Measurements from ENCODE around the gene MVK.

Gene MVK

GRCh38 chr12:109563291-109564284 lies 10.0 kb upstream of the MVK start:
- in situ Hi-C loops (cut with HindIII; ENCODE audit: low sequenced_read_pairs): no loop called here

- in situ Hi-C loops (cut with HindIII; ENCODE audit: low sequenced_read_pairs): no loop called here
These were observed 7.2 kb upstream of the MVK start for GRCh38 chr12:109566424-109566823.

DNA sequence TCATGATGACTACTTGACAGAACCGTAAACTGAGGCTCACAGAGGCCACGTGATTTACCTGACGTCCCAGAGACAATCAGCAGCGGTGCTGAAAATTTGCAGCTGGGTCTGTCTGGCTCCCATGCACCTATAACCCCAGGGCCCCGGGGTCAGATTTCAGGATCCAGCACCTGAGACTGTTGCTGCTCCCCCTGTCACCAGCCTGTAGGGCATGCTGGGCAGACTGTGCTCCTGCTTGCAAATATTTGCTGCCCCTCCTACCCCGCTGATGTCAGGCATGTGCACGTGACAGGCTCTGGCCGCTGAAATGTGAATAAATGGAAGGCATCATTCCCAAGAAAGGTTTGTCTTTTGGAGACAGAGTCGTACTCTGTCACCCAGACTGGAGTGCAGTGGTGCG lies 6.3 kb upstream of the MVK start:
- in situ Hi-C loops (cut with HindIII; ENCODE audit: low sequenced_read_pairs): no loop called here

DNA sequence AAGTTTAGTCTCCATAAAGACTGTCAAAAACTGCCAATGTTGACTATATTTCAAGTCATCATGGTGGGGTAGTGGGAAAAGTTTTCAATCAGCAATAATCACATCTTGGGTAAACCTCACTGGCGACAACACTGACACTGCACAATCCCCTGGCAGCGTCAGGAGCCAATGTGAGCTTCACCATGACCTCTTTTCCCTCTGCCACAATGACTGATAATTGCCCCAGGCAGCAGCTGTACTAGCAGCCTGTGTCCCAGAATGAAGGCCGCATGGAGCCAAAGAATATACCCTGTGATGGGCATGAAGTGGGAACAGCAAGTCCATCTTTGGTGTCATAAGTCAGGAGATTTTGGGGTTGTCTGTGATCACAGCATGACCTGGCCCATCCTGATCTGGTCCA lies 5.6 kb upstream of the MVK start:
- in situ Hi-C loops (cut with HindIII; ENCODE audit: low sequenced_read_pairs): no loop called here

- in situ Hi-C loops (cut with HindIII; ENCODE audit: low sequenced_read_pairs): no loop called here
These were observed 5.1 kb upstream of the MVK start for GRCh38 chr12:109568486-109568885.

GRCh38 chr12:109571773-109572505 lies 1.7 kb upstream of the MVK start:
- in situ Hi-C loops (cut with HindIII; ENCODE audit: low sequenced_read_pairs): no loop called here

DNA sequence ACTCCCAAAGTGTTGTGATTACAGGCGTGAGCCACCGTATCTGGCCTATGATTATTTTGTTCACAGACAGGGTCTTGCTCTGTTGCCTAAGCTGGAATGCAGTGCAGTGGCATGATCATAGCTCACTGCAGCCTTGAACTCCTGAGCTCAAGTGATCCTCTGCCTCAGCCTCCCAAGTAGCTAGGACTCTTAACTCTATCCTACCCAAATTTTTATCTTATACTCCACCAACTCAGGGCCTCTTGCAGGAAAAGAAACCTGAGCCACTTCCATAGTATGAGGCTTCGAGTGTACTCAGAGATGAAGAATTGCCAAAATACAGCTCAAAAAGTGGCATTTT lies 1.1 kb upstream of the MVK start:
- in situ Hi-C loops (cut with HindIII; ENCODE audit: low sequenced_read_pairs): no loop called here

DNA sequence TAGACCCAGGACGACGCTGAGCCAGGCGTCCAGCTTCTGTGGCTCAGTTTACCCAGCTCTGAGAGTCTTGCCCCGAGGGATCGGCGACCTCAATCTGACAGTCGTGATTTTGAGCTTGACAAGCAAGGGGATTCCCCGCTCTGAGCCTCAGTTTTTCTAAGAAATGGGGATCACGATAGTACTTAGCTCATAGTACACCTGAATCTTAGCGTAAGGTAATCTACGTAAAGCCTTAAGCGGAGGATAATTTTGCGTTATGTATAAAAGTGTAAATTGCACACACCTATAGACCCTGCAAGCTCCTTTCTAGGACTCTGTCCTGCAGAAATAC lies 285 bp downstream of the MVK start:
- in situ Hi-C loops (cut with HindIII; ENCODE audit: low sequenced_read_pairs): no loop called here

DNA sequence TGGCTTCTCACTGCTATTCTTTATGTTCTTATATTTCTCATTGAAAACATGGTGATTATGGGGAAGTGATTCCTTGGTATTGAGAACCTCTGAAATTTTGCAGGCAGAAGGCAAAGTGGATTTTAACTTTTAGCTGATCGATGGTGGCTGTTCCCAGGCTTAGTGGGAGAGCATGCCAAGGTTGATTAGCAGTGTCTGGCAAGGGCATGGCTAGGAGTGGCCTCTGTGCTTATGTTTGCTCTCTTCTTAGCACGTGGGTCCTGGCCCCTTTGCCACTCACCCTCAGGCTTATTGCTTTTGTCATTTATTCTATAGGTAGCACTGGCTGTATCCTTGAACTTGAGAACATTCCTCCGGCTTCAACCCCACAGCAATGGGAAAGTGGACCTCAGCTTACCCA lies 2.1 kb downstream of the MVK start:
- in situ Hi-C loops (cut with HindIII; ENCODE audit: low sequenced_read_pairs): no loop called here

DNA sequence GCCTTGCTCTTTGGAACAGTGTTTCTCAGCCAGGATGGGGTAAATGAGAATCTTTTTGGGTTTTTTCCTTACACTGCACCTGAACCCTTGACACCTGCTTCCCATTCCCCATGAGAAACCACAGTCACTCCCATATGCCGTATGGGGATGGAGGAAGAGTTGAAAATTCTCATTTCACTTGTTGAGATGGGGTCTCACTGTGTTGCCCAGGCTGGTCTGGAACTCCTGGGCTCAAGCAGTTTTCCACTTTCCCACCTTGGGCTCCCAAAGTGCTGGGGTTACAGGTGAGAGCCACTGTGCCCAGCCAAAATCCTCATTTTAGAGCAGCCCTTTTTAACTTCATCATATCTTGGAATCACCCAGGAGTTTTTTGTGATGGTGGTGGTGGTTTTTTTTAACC lies 3.7 kb downstream of the MVK start:
- in situ Hi-C loops (cut with HindIII; ENCODE audit: low sequenced_read_pairs): no loop called here

GRCh38 chr12:109578330-109578927 lies 4.8 kb downstream of the MVK start:
- in situ Hi-C loops (cut with HindIII; ENCODE audit: low sequenced_read_pairs): no loop called here

- in situ Hi-C loops (cut with HindIII; ENCODE audit: low sequenced_read_pairs): no loop called here
These were observed 6.0 kb downstream of the MVK start for GRCh38 chr12:109579639-109580038.

- in situ Hi-C loops (cut with HindIII; ENCODE audit: low sequenced_read_pairs): no loop called here
These were observed 6.7 kb downstream of the MVK start for GRCh38 chr12:109580272-109580671.

DNA sequence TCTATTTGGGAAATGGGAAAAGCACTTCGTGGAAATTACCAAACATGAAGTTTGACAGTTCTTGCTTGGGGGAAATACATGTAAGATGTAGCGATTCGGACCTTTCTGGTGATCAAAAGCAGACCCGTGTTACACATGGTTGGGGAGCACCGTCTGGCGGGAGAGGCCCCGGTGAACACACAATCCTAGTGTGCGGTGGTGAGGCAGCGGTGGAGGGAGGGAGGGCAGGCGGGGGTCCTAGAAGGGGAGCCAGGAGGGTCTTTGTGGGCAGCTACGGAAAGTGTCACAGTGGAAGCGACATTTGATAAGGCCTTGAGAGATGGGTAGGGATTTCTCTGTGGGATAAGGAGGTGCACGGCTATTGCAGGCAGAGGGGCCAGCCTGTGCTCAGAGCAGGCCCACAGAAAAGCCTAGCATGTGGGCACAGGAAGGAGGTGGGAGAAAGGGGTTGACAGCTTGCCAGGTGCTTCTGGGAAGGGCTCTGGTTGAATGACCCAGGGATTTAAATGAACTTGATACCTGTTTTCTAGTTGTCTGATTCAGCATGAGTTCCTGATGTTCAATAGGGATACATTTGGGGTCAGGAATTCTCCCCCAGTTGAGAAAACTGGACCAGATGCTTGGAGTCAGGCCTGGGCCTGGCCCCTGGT lies 7.2 kb downstream of the MVK start:
- in situ Hi-C loops (cut with HindIII; ENCODE audit: low sequenced_read_pairs): no loop called here

- in situ Hi-C loops (cut with HindIII; ENCODE audit: low sequenced_read_pairs): no loop called here
These were observed 7.7 kb downstream of the MVK start for GRCh38 chr12:109581334-109581691.

DNA sequence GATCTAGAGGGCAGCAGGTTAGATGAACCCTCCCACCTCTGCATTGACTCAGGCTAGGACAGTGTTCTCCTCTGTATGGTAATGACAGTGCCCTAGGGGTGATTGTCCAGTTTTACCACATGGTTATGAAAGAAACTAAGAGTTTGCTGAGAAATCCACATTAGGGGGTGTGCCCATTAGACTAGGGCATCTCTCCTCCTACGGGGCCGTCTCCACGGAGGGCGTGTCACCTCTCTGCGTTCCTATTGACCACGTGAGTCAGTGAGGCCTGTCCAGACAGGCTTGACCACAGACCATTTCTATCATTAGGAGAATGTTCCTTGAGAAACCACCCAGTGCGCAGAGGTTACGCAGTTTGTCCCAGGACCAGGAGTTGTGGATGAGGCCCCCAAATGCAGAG lies 8.3 kb downstream of the MVK start:
- in situ Hi-C loops (cut with HindIII; ENCODE audit: low sequenced_read_pairs): no loop called here

- in situ Hi-C loops (cut with HindIII; ENCODE audit: low sequenced_read_pairs): no loop called here
These were observed 9.0 kb downstream of the MVK start for GRCh38 chr12:109582636-109583035.

DNA sequence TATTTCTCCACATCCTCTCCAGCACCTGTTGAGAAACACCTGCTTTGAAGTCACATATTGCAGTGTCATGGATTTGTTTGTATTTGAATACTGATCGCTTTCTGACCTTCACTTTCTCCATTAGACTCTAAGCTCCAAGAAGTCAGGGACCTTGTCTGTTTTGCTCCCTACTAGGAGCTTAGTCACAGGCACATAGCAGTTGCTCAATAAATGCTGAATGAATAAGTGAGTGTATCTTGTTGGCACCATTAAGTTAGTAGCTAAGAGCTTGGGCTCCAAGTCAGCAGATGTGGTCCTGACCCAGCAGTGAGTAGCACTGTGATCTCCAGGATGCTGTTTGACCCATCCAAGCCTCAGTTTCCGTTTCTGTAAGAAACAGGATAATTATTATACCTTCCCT lies 10.1 kb downstream of the MVK start:
- in situ Hi-C loops (cut with HindIII; ENCODE audit: low sequenced_read_pairs): no loop called here

- in situ Hi-C loops (cut with HindIII; ENCODE audit: low sequenced_read_pairs): no loop called here
These were observed 13.0 kb downstream of the MVK start for GRCh38 chr12:109586385-109587296.

DNA sequence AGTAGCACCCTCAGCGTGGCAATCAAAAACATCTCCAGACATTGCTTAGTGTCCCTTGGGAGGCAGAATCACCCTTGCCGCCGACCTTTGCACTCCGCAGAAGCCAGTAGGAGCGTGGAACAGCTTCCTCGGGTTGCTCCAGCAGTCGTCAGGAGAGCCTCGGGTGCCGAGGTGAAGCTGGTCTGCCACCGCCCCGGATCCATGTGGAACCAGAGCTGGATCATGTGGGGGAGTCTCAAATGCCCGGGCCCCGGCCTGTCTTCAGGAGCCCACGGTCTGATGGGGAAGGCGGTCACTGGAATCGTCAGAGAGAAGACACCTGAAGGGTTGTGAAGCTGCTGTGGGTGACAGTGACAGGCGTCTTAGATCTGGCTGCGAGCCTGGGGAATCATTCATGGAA lies 14.3 kb downstream of the MVK start:
- in situ Hi-C loops (cut with HindIII; ENCODE audit: low sequenced_read_pairs): no loop called here
